B cell (primary cell): Measurements from ENCODE around the gene ABCG2. TPM values are rescaled to one million over a fixed set of nuclear protein-coding genes. Genes with fewer than 3 reads are reported as not detected.

ENCODE experiments used
- ATAC-seq: fragments of 200-7000 bp; cut with Tn5 transposase; one replicate; pipeline ENCODE4 v1.10.0; 2021; ENCODE audit warnings: low read depth, mild to moderate bottlenecking, moderate number of reproducible peaks, moderate library complexity
- CTCF ChIA-PET: fragments of 350-600 bp; sonication (Branson Sonifier 250); formaldehyde crosslinking; loops from one replicate; lab custom pipeline; 2021; ENCODE audit warnings: antibody characterized with exemption, inconsistent platforms; lab: Charles Lee
- POLR2A ChIA-PET: fragments of 350-600 bp; sonication (Branson Sonifier 250); formaldehyde crosslinking; loops from one replicate; lab custom pipeline; 2021; ENCODE audit warnings: antibody characterized with exemption; lab: Charles Lee
- DNase-seq: peaks from one replicate; pipeline ENCODE4 v3.0.0; 2013
- H2AFZ ChIP-seq: 2 replicates; pipeline ENCODE4 v1.6.1; 2012; ENCODE audit warnings: mild to moderate bottlenecking, low read depth, low read length; ENCODE audit not compliant: insufficient read depth, poor library complexity, severe bottlenecking
- H3K27ac ChIP-seq, 2 donors: 1 replicate in 1 of 2; 2 replicates in 1 of 2; pipeline ENCODE4 v1.5.1; 2012 to 2013; ENCODE audit warnings: low read length in 2 of 2, mild to moderate bottlenecking in 2 of 2, moderate library complexity in 1 of 2
- H3K27me3 ChIP-seq, 4 experiments: fragments of 200-600 bp in 1 of 4; sonication (generic) in 1 of 4; replicated peaks in 1 of 4; 1 replicate in 2 of 4; 2 replicates in 2 of 4; pipeline versions ENCODE4 v1.6.1 to v1.7.0; 2013 to 2016; ENCODE audit warnings: low read length in 3 of 4, mild to moderate bottlenecking in 2 of 4, mixed read lengths in 1 of 4, moderate library complexity in 1 of 4; ENCODE audit not compliant: insufficient read depth in 4 of 4, control insufficient read depth in 3 of 4; ENCODE audit errors: control extremely low read depth in 1 of 4
- H3K36me3 ChIP-seq, 2 experiments: replicated peaks in 1 of 2; 1 replicate in 1 of 2; 2 replicates in 1 of 2; pipeline versions ENCODE4 v1.6.1 to v1.7.1; 2013; ENCODE audit warnings: low read length in 1 of 2; ENCODE audit not compliant: insufficient read depth in 2 of 2, control insufficient read depth in 1 of 2; ENCODE audit errors: control extremely low read depth in 1 of 2, extremely low read depth in 1 of 2
- H3K4me1 ChIP-seq, 2 donors: fragments of 200-600 bp in 1 of 2; sonication (generic) in 1 of 2; 1 replicate in 1 of 2; 2 replicates in 1 of 2; pipeline versions ENCODE4 v1.5.1 to v1.6.1; 2013 to 2017; ENCODE audit warnings: low read length in 2 of 2; ENCODE audit not compliant: control insufficient read depth in 2 of 2, insufficient read depth in 2 of 2
- H3K4me2 ChIP-seq: replicated peaks from 2 replicates; pipeline ENCODE3; 2012; ENCODE audit warnings: mild to moderate bottlenecking, low read depth, low read length; ENCODE audit not compliant: poor library complexity, severe bottlenecking
- H3K4me3 ChIP-seq, 5 experiments: fragments of 200-600 bp in 1 of 5; sonication (generic) in 1 of 5; 1 replicate in 3 of 5; 2 replicates in 2 of 5; pipeline versions ENCODE4 v1.5.1 to v1.7.0; 2011 to 2016; ENCODE audit warnings: low read length in 4 of 5, mild to moderate bottlenecking in 4 of 5, low read depth in 2 of 5, control low read depth in 1 of 5, moderate library complexity in 1 of 5; ENCODE audit not compliant: insufficient read depth in 1 of 5; ENCODE audit errors: control extremely low read depth in 1 of 5, extremely low read depth in 1 of 5
- H3K79me2 ChIP-seq: fragments of 200-600 bp; sonication (generic); one replicate; pipeline ENCODE4 v1.6.0; 2016; ENCODE audit warnings: low read length; ENCODE audit not compliant: control insufficient read depth, insufficient read depth
- H3K9ac ChIP-seq: fragments of 200-600 bp; sonication (generic); 2 replicates; pipeline ENCODE4 v1.6.1; 2017; ENCODE audit warnings: mild to moderate bottlenecking, low read length, moderate library complexity
- H3K9me3 ChIP-seq, 3 donors: one replicate each; pipeline versions ENCODE4 v1.6.1 to v1.7.1; 2013; ENCODE audit warnings: low read length in 2 of 3; ENCODE audit not compliant: control insufficient read depth in 2 of 3, insufficient read depth in 1 of 3; ENCODE audit errors: control extremely low read depth in 1 of 3
- H4K20me1 ChIP-seq: 2 replicates; pipeline ENCODE4 v1.6.0; 2012; ENCODE audit warnings: mild to moderate bottlenecking, low read length; ENCODE audit not compliant: insufficient read depth, control insufficient read depth, poor library complexity, severe bottlenecking
- H3K27ac Mint-ChIP-seq: one replicate; pipeline ENCODE4 v1.8.0; 2021; ENCODE audit warnings: mixed read lengths
- H3K27me3 Mint-ChIP-seq: one replicate; pipeline ENCODE4 v1.8.0; 2021; ENCODE audit warnings: mixed read lengths
- H3K4me1 Mint-ChIP-seq: one replicate; pipeline ENCODE4 v1.8.0; 2021; ENCODE audit warnings: mixed read lengths
- H3K4me3 Mint-ChIP-seq: one replicate; pipeline ENCODE4 v1.8.0; 2021; ENCODE audit warnings: mixed read lengths
- H3K9me3 Mint-ChIP-seq: one replicate; pipeline ENCODE4 v1.8.0; 2022; ENCODE audit warnings: mixed read lengths; ENCODE audit not compliant: insufficient read depth
- EZH2 ChIP-seq: IDR thresholded peaks from 2 replicates; pipeline ENCODE4 v1.6.1; 2012; ENCODE audit warnings: borderline replicate concordance, low read depth, mild to moderate bottlenecking, moderate library complexity, low read length; ENCODE audit not compliant: insufficient read depth, poor library complexity, severe bottlenecking
- WGBS: methylation state at CpG from one replicate; pipeline ENCODE4 v1.1.5; 2013; ENCODE audit warnings: missing lambda C conversion rate; ENCODE audit not compliant: insufficient coverage; 5-methylcytosine and 5-hydroxymethylcytosine counted together
- intact Hi-C: fragments of 100-400 bp; cut with micrococcal nuclease; formaldehyde crosslinking; loops from one replicate; pipeline ENCODE4 v1.10.0; 2022
- polyA plus RNA-seq: library from polyadenylated mRNA; depleted of rRNA; stranded (reverse); fragments of >200 nt; gene quantifications from 2 replicates; pipeline ENCODE4 v1.2.3, GENCODE V29; 2012
- total RNA-seq, 2 donors: library from RNA; stranded (reverse); fragments of 120-200 nt in 1 of 2; gene quantifications; 1 replicate in 1 of 2; 2 replicates in 1 of 2; pipeline versions ENCODE4 v1.2.3 to v1.2.4, GENCODE V29; 2013 to 2022
- TF ChIP-seq, protein P1 (sequence below): fragments of 200-600 bp; IDR thresholded peaks from one replicate; pipeline ENCODE4 v1.8.0; 2022; ENCODE audit warnings: antibody characterized with exemption, mild to moderate bottlenecking

The ABCG2 gene
- total and polyA plus RNA-seq, 2 donors (not counting 1 experiment from before 2014, with no cell fraction given) = 0.01 TPM; not detected in 1

DNA sequence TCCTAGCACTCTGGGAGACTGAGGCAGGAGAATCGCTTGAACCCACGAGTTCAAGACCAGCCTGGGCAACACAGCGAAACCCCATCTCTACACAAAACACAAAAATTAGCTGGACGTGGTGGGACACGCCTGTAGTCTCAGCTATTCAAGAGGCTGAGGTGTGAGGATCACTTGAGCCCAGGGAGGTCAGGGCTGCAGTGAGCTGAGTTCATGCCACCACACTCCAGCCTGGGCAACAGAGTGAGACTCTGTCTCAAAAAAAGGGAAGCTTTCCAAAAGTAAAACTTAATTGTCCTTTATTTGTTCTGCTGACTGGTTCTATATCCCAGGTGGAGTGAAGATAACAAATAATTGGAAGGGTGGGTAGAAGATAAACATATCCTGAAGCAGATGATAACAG lies 45.6 kb downstream of the ABCG2 start:
- Histone ChIP-seq H3K27me3 (no peaks in the 10 kb centered on the region), H2AFZ (no peak overlapping the region), H3K79me2 (no peaks in the 10 kb centered on the region), H3K4me1 (peaks cover 6 to 7% of the 10 kb centered on the region in 2 donors), H3K4me2 (no peak overlapping the region), H4K20me1 (no peaks in the 10 kb centered on the region), H3K9me3 (no peaks in the 10 kb centered on the region), H3K9ac (no peak overlapping the region), H3K4me3 (no peak overlapping the region), H3K27ac (no peak overlapping the region), H3K36me3 (no peaks in the 10 kb centered on the region)
- WGBS = 100% methylated on average over 3 of the region's 5 CpGs
- ATAC-seq = no peak
- no peaks in the 10 kb centered on the region for H3K9me3 Mint-ChIP-seq
- peaks cover 5% of the 10 kb centered on the region for H3K4me1 Mint-ChIP-seq
- H3K27ac Mint-ChIP-seq = no peak overlapping the region
- TF ChIP-seq, protein P1, sequence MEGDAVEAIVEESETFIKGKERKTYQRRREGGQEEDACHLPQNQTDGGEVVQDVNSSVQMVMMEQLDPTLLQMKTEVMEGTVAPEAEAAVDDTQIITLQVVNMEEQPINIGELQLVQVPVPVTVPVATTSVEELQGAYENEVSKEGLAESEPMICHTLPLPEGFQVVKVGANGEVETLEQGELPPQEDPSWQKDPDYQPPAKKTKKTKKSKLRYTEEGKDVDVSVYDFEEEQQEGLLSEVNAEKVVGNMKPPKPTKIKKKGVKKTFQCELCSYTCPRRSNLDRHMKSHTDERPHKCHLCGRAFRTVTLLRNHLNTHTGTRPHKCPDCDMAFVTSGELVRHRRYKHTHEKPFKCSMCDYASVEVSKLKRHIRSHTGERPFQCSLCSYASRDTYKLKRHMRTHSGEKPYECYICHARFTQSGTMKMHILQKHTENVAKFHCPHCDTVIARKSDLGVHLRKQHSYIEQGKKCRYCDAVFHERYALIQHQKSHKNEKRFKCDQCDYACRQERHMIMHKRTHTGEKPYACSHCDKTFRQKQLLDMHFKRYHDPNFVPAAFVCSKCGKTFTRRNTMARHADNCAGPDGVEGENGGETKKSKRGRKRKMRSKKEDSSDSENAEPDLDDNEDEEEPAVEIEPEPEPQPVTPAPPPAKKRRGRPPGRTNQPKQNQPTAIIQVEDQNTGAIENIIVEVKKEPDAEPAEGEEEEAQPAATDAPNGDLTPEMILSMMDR = no peak
- no peak for TF ChIP-seq EZH2
- H3K4me3 Mint-ChIP-seq = no peak overlapping the region
- intact Hi-C loops = no loop called here
- no peaks in the 10 kb centered on the region for H3K27me3 Mint-ChIP-seq
- CTCF ChIA-PET = interaction anchor here (1.1 kb wide), 1 partner anchor 99 kb away, joined by 3 read pairs; no protein-coding TSS in a partner anchor
- DNase-seq = no peak
- POLR2A ChIA-PET = no interaction called here

DNA sequence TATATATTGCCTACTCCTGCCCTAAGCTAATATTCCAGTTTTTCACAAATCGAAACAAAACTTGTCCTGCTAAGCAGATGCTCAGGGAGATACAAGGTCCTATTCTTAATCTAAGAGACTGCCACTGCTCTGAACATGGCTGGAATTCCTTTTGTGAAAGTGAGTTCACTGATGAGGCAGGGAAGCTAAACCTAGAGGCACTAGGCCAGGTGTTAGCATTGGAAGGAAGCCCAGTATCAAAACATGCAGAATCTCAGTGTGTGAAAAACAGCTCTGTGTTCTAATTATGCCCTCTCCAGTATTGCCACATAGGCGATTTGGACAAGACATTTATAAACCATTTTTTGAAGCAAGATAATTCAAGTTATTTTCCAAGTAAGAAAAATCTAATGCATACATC lies 47.6 kb downstream of the ABCG2 start:
- H3K4me3 Mint-ChIP-seq = no peak overlapping the region
- no peak overlapping the region for H3K27ac ChIP-seq
- no peaks in the 10 kb centered on the region for H4K20me1 ChIP-seq
- H3K9ac ChIP-seq = no peak overlapping the region
- H3K4me1 ChIP-seq = peaks cover 6% of the 10 kb centered on the region in 2 donors
- ChIA-PET CTCF (no interaction called here), POLR2A (no interaction called here)
- intact Hi-C loops = no loop called here
- H3K27me3 Mint-ChIP-seq = no peaks in the 10 kb centered on the region
- H3K9me3 Mint-ChIP-seq = no peaks in the 10 kb centered on the region
- H3K9me3 ChIP-seq = no peaks in the 10 kb centered on the region
- no peak overlapping the region for H3K27ac Mint-ChIP-seq
- DNase-seq (no peak), ATAC-seq (no peak)
- no peaks in the 10 kb centered on the region for H3K27me3 ChIP-seq
- no peak overlapping the region for H3K4me3 ChIP-seq
- H3K4me2 ChIP-seq = no peak overlapping the region
- WGBS = no CpG with 5 or more reads among the region's 2 CpGs
- TF ChIP-seq, protein P1 = no peak
- TF ChIP-seq EZH2 = no peak
- peaks cover 5% of the 10 kb centered on the region for H3K4me1 Mint-ChIP-seq
- no peak overlapping the region for H2AFZ ChIP-seq
- H3K36me3 ChIP-seq = no peaks in the 10 kb centered on the region
- H3K79me2 ChIP-seq = no peaks in the 10 kb centered on the region
